Stimulated activated CD4-positive, alpha-beta T cell treated with anti-CD3 and anti-CD28 coated beads, Interleukin-4, amount 100 ng/mL, for 4 hours (primary cell): Measurements from ENCODE around the gene WDTC1.
"Not testable (repeated sequence)": the region's sequence is repeated elsewhere in the genome, so short reads cannot be mapped to it uniquely, and the experiment has no call there.

Experiments
- DNase-seq, 2 experiments: peaks; one replicate each; pipeline ENCODE4 v3.0.0-alpha.2; 2020

WDTC1 gene

GRCh38 chr1:27253596-27253995, 19.2 kb downstream of the WDTC1 start:
- DNase-seq, result no peak

- no peak for DNase-seq
Observed at GRCh38 chr1:27255136-27255535, 20.7 kb downstream of the WDTC1 start.

- no peak for DNase-seq
Observed at GRCh38 chr1:27257155-27257554, 22.7 kb downstream of the WDTC1 start.

DNA sequence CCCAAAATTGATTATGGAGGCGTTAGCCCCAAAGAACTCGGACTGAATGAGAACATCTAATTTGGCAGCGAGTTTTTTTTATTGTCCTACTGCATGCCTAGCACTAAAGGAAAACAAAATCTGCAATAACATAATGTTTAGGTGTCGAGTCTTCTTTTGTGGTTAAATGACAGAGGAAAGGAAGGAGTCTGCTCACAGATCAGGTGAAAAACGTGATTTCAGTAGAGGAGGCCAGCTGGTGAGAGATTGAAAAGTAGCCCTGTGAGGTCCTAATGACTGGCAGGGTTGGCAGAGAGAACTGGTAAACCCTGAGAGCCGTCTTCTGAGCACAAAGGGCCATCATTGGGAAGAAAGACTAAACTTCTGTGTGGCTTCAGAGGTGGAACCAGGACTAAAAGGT, 24.2 kb downstream of the WDTC1 start:
- DNase-seq, result no peak

GRCh38 chr1:27267153-27267552, 32.7 kb downstream of the WDTC1 start:
- DNase-seq, result no peak

DNA sequence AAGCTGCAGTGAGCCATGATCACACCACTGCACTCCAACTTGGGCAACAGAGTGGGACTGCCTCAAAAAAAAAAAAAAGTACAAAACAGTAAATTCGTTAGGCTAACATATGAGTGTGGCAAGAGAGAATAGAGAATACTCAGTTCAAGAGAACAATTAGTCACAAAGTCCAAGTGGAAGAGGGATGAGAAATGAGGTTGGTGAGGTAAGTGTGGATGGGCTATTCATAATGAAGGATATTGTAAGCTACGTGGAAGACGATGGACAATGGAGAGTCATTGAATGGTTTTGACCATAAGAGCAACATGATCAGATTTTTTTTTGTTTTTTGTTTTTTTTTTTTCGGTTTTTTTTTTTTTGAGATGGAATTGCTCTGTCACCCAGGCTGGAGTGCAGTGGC, 34.8 kb downstream of the WDTC1 start:
- no peak for DNase-seq

- DNase-seq, result no peak
Observed at GRCh38 chr1:27274204-27274603, 39.8 kb downstream of the WDTC1 start.

DNA sequence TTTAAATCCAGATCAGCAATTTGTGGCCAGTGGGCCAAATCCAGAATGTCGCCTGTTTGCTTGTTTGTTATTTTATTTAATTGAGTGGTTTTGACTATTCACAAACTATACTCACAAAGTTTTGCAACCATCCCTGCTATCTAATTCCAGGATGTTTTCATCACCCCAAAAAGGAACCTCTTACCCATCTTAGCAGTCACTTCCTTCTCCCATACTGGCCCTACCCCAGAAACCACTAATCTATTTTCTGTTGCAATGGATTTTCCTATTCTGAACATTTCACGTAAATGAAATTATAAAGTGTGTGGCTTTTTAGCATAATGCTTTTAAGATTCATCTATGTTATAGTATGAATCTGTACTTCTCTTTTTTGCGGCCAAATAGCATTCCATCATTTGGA, 41.3 kb downstream of the WDTC1 start:
- no peak for DNase-seq

DNA sequence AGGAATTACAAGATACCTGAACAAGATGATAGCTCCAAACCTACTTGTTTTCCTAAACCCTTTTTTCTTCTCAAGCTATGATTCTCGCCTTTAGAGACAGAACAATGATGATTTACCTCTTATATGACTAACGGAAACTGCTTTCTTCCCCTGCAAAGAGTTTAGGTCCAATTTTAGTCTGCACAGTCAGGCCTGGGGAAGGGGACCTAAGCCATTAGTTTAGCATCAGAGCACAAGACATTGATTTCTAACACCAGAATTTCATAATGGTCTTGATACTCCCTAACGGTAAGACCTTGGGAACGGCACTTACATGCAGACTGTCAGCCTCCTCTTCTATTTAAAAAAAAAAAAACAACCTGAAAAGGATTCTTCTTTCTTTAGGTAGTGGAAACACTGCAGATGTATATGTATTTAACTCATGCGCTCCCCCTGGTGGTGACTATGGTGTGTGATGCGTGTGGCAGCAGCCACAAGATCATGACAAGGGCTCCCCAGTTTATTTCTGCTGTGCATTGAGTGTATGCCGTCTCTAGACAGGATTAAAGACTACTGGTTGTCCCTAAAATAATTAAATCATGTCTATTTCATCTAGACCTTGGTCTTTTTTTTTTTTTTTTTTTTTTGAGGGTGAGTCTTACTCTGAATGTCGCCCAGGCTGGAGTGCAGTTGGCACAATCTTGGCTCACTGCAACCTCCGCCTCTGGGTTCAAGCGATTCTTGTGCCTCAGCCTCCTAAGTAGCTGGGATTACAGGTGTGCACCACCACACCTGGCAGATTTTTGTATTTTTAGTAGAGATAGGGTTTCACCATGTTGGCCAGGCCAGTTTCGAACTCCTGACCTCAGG, 50.2 kb downstream of the WDTC1 start:
- peak; percentile 79 to 86 for DNase-seq

GRCh38 chr1:27285274-27285660, 50.8 kb downstream of the WDTC1 start:
- no peak for DNase-seq

DNA sequence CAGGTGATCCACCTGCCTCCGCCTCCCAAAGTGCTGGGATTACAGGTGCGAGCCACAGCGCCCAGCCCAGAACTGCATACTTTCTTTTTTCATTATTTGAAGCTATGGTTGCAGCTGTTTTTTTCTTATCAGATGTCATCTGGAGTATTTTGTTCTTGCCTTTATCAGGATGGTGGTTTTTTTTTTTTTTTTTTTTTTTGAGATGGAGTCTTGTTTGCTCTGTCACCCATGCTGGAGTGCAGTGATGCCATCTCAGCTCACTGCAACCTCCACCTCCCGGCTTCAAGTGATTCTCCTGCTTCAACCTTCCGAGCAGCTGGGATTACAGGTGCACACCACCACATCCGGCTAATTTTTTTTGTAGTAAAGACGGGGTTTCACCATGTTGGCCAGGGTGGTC, 51.4 kb downstream of the WDTC1 start:
- not testable (repeated sequence) for DNase-seq

GRCh38 chr1:27289125-27289524, 54.7 kb downstream of the WDTC1 start:
- not testable (repeated sequence) for DNase-seq

DNA sequence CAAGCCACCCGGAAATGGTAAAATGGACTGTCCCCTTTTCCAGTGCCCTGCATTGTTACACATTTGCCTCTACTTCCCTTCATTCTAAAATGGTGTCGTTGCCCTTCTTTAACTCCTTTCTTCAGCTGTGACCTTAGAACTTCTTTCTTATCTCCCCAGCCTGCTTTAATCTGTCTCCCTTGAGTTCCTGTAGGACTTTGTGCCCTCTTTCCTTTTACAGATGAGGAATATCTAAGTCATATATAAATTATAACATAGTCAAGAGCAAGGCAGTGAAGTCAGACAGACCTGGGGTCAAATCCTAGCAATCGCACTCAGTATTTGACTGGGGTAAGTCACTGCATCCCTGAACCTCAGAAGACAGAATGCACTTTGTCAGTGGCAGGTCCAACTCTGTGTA, 56.1 kb downstream of the WDTC1 start:
- DNase-seq, result no peak

DNA sequence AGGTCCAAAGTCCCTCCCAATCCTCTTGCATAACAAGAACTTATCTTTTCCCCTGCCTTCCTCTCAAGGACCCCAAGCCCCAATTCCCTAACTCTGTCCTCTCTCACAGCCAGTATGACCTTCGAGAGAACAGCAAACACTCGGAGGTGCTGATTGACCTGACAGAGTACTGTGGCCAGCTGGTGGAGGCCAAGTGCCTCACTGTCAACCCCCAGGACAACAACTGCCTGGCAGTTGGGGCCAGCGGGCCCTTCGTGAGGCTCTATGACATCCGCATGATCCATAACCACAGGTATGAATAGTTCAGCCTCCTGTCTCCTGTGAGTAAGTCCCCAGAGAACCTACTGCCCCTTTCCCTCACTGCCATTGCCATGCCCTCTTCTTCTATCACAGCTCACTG, 57.7 kb downstream of the WDTC1 start:
- DNase-seq, result no peak

- DNase-seq, result no peak
Observed at GRCh38 chr1:27293915-27294314, 59.5 kb downstream of the WDTC1 start.

DNA sequence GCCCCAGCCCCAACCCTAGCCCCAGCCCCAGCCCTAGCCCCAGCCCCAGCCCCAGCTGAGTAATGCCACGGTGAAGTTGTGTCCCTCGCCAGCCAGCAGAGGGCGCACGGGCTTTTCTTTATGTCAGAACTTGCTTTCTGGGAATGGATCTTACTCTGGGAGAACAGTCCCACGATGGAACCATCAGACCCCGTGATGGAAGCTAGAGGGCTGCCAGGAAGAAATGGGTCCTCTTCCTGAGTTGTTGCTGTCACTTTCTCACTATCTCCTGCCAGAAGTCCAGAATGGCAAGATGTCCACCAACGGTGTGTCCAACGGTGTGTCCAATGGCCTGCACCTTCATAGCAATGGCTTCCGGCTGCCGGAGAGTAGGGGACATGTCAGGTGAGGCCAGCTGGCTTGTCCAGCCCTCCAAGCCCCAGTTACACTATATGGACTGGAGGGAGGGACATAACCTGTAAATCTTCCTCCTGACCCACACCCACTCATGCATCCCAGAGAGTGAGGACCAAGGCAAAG, 62.4 kb downstream of the WDTC1 start:
- peak; percentile 57 to 75 for DNase-seq

- no peak for DNase-seq
Observed at GRCh38 chr1:27297903-27298302, 63.5 kb downstream of the WDTC1 start.

GRCh38 chr1:27298632-27299384, 64.4 kb downstream of the WDTC1 start:
- DNase-seq, result no peak

DNA sequence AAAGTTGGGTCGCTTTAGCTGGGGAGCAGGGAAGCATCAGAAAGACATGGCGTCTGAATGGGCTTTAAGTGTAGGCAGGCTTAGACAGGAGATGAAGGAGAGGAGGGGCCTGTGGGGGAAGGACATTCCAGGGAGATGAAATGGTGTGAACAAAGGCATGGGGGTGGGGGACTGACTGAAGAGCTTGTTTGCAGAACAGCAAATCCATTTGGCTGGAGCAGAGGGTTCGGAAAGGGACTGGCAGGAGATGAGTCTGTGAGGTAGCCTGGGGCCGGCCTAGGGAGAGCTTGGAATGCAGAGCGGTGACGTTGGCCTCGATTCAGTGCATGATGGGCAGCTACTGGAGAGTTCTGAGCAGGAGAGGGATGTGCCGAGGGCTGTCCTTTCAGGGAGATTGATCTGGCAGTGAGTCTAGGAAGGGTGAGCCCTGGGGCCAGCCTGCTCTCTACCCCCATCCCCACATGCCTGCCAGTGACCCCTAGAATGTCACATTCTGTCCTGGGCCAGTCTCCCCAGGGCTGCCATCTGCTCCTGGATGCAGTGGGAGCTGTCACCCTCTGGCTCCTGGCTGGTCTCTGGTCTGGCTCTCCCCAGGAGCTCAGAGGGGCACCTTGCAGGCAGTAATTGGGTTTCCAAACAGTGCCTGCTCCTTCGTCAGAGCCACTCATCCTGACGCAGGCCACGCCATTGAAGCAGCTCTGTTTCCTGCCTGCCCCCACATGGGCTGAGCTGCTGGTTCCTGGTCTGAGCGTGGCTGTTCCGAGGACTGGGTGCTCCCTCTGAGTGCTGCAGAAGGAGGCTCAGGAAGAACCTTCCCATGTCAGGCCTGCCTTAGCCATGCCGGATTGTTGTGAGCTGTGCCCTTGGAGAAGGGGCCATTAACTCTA, 65.2 kb downstream of the WDTC1 start:
- DNase-seq, result no peak

DNA sequence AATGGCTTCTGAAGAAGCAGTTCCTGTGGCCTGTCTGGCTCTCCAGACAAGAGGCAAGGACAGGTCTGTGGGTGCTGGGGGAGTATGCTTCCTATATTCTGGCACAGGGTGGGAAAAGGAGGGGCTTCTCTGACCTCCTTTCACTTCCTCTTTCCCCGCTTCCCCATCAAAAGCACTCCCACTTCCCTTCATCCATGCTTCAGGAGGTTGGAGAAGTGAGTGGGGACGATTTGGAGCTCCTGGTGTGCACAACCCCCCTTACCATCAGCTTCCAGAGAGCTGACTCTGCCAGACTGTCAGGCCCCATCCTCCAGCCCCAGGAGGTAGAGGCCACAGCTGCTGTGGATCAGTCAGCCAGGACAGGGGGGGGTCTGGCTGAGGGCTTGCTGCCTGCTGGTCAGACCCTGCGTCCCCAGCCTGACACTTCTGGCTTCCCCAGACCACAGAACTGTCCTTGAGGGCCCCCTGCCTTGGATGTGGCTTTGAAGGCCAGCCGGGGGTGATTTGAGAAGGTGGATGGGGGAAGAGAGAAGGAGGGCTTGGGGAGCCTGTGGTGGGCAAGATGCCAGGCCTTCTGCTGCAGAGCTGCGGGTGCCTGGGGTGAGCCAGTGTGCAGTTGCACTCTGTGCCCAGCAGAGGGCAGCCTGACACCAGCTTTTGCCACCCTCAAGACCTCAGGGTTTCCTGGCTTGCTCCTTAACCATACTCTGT, 66.1 kb downstream of the WDTC1 start:
- DNase-seq, result peak; percentile 69 to 70

DNA sequence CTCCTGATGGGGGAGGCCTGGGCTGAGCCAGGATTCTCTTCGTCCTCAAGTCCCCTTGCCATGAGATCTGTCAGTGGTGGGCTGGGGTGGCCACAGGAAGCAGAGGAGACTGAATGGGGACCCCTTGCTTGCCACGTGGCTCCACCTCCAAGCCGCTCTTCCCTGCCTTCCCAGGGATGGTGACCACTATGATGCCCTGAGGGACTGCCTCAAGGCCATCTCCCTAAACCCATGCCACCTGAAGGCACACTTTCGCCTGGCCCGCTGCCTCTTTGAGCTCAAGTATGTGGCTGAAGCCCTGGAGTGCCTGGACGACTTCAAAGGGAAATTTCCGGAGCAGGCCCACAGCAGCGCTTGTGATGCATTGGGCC, 66.6 kb downstream of the WDTC1 start:
- no peak for DNase-seq

DNA sequence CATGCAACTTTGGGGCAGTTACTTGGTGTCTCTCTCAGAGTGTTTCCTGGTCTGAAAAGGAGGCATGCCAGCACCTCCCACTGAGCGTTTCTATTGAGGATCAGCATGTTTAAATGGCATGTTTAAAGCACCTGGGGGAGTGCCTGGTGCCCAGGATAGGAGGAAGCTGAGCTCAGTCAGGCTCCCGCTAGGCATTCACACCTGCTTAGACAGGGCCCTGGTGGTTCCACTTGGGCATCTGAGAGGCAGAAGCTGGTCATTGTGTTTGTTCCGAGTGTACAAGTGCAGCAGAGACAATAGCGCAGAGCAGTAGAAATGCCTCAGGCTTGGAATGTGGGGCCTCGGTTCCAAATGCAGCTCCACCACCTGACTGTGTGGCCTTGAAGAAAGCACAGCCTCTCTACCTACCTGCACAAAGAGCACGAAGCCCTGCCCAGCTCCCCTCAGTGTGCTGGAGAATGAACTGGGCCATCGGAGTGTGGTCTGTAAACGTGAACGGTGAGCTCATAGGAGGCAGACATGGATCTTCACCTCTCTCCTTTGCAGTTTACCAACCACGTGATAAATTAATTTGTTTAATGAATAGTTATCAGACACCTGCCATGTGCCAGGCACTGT, 67.3 kb downstream of the WDTC1 start:
- no peak for DNase-seq
